RCC 7860 (cell line): ENCODE results near the gene CADM3.

Experiments
- DNase-seq: peaks from one replicate; pipeline ENCODE4 v3.0.0-alpha.2; 2015; ENCODE audit warnings: low spot score
- FAIRE-seq: peaks from 2 replicates; lab custom pipeline; 2012; peaks lifted over from hg19 to GRCh38; lab: Jason Lieb, UNC

The CADM3 gene

GRCh38 chr1:159171254-159171687 is at the start of gene CADM3:
Gene CADM3 (plus strand): TSS chr1:159171615. CDS start chr1:159171766, 151 bp downstream.
- no peak for FAIRE-seq
- no peak for DNase-seq

DNA sequence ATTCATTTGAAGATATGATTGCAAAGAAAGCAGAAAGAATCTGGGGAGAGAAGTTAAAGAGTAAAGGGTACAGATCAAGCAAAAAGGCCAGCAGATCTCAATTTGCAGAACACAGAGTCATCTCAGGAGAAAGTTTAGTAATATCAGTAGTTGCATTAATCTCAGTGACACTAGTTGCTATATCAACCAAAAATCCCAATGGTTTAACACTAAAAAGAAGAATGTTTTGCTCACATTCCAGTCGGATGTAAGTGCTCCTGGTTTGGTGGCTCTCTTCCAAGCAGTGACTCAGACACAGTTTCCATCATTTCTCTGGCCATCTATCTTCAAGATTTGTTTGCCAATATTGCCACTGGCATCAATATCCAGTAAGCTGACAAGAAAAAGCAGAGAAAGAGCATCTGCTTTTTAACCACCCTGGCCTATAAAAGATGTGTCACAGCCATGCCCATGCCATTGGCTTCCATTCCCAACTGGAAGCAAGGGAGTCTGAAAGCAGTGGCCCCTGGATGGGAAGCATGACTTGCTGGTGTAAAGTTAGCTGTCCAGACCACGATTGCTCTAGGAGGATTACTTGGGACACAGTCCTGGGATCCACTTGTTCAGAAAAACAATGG is 49.3 kb upstream of the CADM3 start:
- DNase-seq, result no peak
- no peak for FAIRE-seq

- no peak for FAIRE-seq
- DNase-seq, result no peak
Measured at GRCh38 chr1:159123587-159123986, 47.8 kb upstream of the CADM3 start.

- peak; percentile 67 for FAIRE-seq
- peak; percentile 11 for DNase-seq
Measured at GRCh38 chr1:159132271-159132881, 39.0 kb upstream of the CADM3 start.

- DNase-seq, result no peak
- FAIRE-seq, result no peak
Measured at GRCh38 chr1:159140474-159140873, 30.9 kb upstream of the CADM3 start.

DNA sequence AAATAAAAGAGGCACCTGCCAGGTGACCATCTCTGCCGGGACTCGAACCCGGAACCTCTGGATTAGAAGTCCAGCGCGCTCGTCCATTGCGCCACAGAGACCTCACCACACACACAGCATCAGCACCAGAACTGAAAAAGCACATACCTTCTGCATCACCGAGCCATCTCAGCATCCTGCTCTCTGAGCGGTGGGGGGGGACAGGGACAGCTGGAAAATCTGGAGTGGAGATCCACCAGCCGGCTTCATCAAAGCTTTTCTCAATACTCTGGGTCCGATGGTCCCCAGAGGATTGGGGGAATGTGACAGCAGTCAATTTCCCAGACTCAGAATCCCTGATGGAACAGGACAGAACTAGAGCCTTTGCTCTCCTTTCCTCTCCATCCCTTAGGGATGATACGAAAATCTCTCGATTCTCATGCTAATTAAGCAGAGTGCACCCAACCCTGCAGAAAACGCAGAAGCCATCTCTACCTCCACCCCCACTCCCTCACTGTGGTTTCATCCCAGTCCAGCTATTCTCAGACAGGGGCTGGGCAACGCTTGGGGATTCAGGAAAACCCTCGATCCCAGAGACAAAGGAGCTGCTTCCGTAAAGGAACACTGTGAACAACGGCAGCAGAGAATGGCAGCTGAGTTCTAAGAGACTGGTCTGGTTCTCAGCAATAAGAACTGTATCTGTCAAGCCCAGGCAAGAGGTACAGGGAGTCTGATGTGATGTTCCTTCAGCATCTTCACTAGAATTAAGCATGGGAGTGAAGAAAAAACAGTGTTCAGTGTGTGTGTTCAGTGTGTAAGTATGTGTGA is 29.6 kb upstream of the CADM3 start:
- DNase-seq, result peak; percentile 38

GRCh38 chr1:159142391-159142663 is 29.1 kb upstream of the CADM3 start:
- no peak for DNase-seq
- FAIRE-seq, result no peak

More for the DNA sequence above, 29.6 kb upstream of the CADM3 start:
- FAIRE-seq, result no peak

DNA sequence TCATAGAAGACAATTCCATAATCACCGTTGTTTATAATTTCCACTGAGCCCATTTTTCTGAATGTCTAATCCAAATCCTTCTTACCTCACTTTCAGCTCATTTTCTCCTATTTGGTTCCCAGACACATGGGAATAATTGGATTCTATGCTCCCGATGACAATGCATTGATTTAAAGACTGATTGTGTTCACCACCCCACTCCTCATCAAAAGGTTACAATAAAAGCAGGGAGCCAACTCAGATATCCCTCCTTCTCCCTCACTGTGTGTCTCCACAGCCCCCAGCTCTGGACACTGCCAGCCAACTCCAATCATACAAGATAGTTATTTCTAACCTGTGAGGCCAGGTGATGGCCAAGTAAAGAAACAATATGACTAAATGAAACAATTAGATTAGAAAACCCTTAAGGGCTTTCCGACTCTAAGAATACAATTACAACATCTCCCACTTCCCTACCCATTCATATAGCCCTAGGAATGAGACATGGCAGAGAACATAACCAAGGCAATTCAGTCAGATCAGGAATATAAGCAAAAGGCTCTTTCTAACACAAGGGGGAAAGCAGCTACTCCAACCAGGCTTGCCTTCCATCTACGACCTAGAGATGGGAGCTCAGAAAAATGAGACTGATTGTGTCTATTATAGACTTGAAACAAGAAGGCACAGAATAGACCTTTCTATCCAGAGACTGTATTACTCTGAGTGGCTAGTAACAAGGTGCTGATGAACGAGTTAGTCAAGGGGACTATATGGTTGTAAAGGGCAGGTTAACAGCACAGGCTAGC is 28.5 kb upstream of the CADM3 start:
- FAIRE-seq (no peak), DNase-seq (no peak)

DNA sequence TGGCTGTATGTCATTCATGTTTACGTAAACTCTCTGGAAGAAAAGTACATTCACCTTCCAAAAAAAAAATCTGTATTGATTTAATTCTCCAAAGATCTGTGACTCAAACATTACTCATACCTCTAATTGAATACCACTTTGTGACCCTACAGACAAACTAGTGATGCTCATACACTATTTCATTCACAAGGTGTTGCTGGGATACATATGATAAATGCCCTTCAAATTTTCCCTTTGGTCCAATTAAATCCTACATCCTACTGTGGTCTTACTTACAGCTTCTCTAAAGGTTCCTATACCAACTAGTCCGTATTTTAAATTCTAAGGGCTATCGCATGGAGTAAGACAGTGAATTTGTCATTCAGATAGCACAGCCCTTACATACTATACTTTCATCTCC is 26.8 kb upstream of the CADM3 start:
- no peak for DNase-seq
- no peak for FAIRE-seq

DNA sequence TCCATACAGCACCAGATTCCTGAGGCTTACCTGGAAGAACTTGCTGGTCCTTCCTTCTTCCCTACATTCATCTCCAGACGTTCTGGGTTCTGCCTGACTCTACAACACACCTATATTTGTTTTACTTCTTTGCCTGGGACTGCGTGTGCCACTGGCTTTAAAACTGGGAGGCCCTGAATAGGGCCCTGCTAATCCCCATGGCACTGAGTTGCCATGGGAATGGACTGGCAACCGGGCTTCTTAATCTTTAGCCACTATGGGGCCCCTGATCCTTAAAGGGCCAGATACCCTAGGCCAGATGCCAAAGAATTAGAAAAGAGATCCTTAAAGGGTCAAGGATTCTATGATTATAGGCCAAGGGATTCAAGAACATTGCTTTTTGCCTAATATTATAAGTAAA is 24.4 kb upstream of the CADM3 start:
- DNase-seq (no peak), FAIRE-seq (no peak)

- no peak for DNase-seq
- no peak for FAIRE-seq
Measured at GRCh38 chr1:159152031-159152430, 19.4 kb upstream of the CADM3 start.

DNA sequence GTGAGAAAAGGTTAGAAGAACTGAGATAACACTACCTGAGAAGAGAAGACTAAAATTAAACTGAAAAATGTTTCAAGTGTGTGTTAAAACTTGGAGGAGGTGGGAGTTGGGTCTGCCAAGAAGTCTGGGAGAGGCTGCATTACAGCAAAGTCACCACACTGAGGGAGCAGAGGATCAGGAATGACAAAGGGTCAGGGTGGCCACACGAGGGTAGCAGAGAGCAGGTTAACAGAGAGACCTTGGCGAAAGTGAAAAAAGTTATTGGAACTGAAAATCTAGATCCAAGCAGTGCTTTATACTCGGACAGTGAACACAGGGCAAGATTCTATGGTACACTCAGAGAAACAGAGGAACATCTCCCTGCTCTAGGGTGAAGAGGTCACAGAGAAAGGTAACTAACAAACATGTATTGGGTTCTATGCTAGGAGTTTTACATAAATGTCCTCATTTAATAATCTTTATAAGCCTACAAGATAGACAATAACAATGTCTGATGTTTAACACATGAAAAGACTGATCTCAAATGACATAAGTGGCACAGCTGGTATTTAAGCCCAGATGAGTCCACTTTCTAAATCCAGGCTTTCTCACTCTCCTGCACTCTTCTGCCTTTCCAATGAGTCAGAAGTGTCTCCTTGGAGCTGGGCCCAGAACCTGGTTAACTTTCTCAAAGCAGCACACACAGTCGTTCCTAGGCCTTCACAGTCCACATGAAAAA is 10.3 kb upstream of the CADM3 start:
- FAIRE-seq, result peak; percentile 76

GRCh38 chr1:159161719-159162026 is 9.7 kb upstream of the CADM3 start:
- FAIRE-seq (no peak), DNase-seq (no peak)

More for the DNA sequence above, 10.3 kb upstream of the CADM3 start:
- DNase-seq, result peak; percentile 56

GRCh38 chr1:159162516-159163265 is 8.7 kb upstream of the CADM3 start:
- FAIRE-seq (no peak), DNase-seq (no peak)

- DNase-seq, result no peak
- FAIRE-seq, result no peak
Measured at GRCh38 chr1:159163614-159164228, 7.7 kb upstream of the CADM3 start.

DNA sequence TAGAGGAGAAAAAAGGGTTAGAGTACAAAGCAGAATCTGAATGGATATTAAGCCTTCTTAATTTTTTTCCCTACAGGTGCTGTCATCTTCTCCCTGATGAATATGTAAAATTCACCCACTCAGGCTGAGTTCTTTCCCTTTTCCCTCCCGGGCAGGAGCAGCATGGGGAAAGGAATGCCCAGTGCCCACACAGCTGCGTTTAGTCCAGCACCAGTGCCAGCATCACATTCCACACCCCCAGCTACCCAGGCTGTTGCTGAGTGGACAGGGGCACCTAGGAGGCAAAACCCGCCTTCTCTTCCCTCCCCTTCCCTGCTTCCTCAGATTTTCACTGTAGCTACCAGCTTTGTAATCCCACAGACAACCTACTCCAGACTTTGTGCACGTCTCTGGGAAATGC is 3.4 kb upstream of the CADM3 start:
- no peak for FAIRE-seq
- DNase-seq, result no peak

- FAIRE-seq, result no peak
- no peak for DNase-seq
Measured at GRCh38 chr1:159170639-159171038, 776 bp upstream of the CADM3 start.

GRCh38 chr1:159171688-159172501 is 480 bp downstream of the CADM3 start:
- no peak for FAIRE-seq
- no peak for DNase-seq
